HepG2 (cell line): ENCODE results near the gene NRG2.

Experiments
- CTCF ChIP-seq: sonication (generic); formaldehyde crosslinking; IDR thresholded peaks from 2 replicates; pipeline ENCODE4 v1.5.0; 2020; ENCODE audit warnings: mild to moderate bottlenecking, missing genetic modification reagents, moderate library complexity
- JUN ChIP-seq: sonication (generic); formaldehyde crosslinking; IDR thresholded peaks from 2 replicates; pipeline ENCODE4 v1.4.0; 2020; ENCODE audit warnings: mild to moderate bottlenecking, missing genetic modification reagents
- PRDM10 ChIP-seq: sonication (generic); formaldehyde crosslinking; IDR thresholded peaks from 2 replicates; pipeline ENCODE4 v1.4.0; 2020; ENCODE audit warnings: low read depth, missing genetic modification reagents
- TCF12 ChIP-seq, 2 experiments: fragments of 450-650 bp in 1 of 2; sonication (generic) in 1 of 2; formaldehyde crosslinking in 1 of 2; IDR thresholded peaks; 2 replicates each; pipeline versions ENCODE4 v1.6.1 to v1.8.0; 2017 to 2022; ENCODE audit warnings: antibody characterized with exemption in 1 of 2, mild to moderate bottlenecking in 1 of 2, missing genetic modification reagents in 1 of 2, moderate library complexity in 1 of 2
- YY1 ChIP-seq: IDR thresholded peaks from 2 replicates; pipeline ENCODE4 v1.6.1; 2011; ENCODE audit warnings: low read length, low read depth, moderate library complexity, mild to moderate bottlenecking; ENCODE audit not compliant: insufficient read depth, insufficient replicate concordance
- ZNF121 ChIP-seq: sonication (generic); formaldehyde crosslinking; IDR thresholded peaks from 2 replicates; pipeline ENCODE4 v1.5.0; 2020; ENCODE audit warnings: mild to moderate bottlenecking, missing genetic modification reagents

GRCh38 chr5:139849501-139849900 lies 193.6 kb downstream of the NRG2 start:
- TF ChIP-seq CTCF (no peak), ZNF121 (CRISPR knock-in tag) (no peak), JUN (no peak), TCF12 (IDR thresholded peaks at IDR 0.05) (no peak), TCF12 (CRISPR knock-in tag; IDR thresholded peaks at IDR 0.05) (no peak), PRDM10 (CRISPR knock-in tag) (no peak), YY1 (no peak)
